ENCODE measurements around the gene CAMK2N1. TPM values are rescaled to one million over a fixed set of nuclear protein-coding genes. Genes with fewer than 3 reads are reported as not detected.

CAMK2N1 gene
- total RNA-seq, 2 donors from 2014 or later: 133 to 182 TPM

DNA sequence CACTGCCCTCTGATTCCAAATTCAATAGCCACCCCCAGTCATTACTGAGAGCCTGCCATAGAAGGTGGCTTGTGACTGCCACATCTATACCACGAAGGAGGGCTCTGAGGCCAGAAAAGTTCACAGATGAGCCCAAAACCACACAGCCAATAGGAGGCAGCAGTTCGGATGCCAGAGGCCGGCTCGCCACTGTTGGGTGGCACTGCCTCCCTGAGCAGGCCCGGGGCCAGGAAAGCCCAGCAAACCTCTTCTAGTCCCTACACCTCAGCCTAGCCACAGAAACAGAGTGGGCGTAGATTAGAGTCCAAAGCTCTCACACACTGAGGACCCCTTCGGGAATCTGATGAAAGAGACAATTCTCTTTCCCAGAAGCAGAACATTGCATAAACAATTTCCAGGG is 5.9 kb upstream of the CAMK2N1 start:
- no peaks in the 10 kb centered on the region for H3K36me3 ChIP-seq
- H3K27me3 ChIP-seq: no peaks in the 10 kb centered on the region
- intact Hi-C loops (cut with DNase I): loop anchor here (5.0 kb wide), 3 partner anchors 115 to 280 kb away; no protein-coding TSS in a partner anchor
- H3K9me3 ChIP-seq: no peaks in the 10 kb centered on the region
- no peak for TF ChIP-seq CTCF (IDR thresholded peaks at IDR 0.05)
- no peaks in the 10 kb centered on the region for H3K4me1 ChIP-seq
- H3K4me3 ChIP-seq: no peak overlapping the region
- no peak overlapping the region for H3K27ac ChIP-seq
- DNase-seq: no peak
- H3K9ac ChIP-seq (ENCODE audit: low read depth in 2 of 2, low read length in 2 of 2): no peak overlapping the region

- intact Hi-C loops (cut with DNase I): loop anchor here (5.0 kb wide), 3 partner anchors 114 to 279 kb away; no protein-coding TSS in a partner anchor
- H3K27me3 ChIP-seq: no peaks in the 10 kb centered on the region
- DNase-seq: no peak
Measured at GRCh38 chr1:20491178-20491577, 5.2 kb upstream of the CAMK2N1 start.

GRCh38 chr1:20487236-20487590 is 1.2 kb upstream of the CAMK2N1 start:
- Histone ChIP-seq H3K36me3 (no peaks in the 10 kb centered on the region), H3K9me3 (no peaks in the 10 kb centered on the region), H3K4me3 (peak overlapping the region; percentile 85), H3K27ac (peak overlapping the region; percentile 92), H3K4me1 (no peaks in the 10 kb centered on the region), H3K27me3 (no peaks in the 10 kb centered on the region), H3K9ac (ENCODE audit: low read depth in 2 of 2, low read length in 2 of 2) (peak overlapping the region in 1 of 2 donors; percentile 91)
- TF ChIP-seq CTCF (IDR thresholded peaks at IDR 0.05): no peak
- intact Hi-C loops (cut with DNase I): no loop called here
- DNase-seq: no peak

More at GRCh38 chr1:20491178-20491577, 5.2 kb upstream of the CAMK2N1 start:
- TF ChIP-seq CTCF (IDR thresholded peaks at IDR 0.05): no peak
- Histone ChIP-seq H3K27ac (no peak overlapping the region), H3K9ac (ENCODE audit: low read depth in 2 of 2, low read length in 2 of 2) (no peak overlapping the region), H3K4me1 (no peaks in the 10 kb centered on the region), H3K4me3 (no peak overlapping the region), H3K9me3 (no peaks in the 10 kb centered on the region), H3K36me3 (no peaks in the 10 kb centered on the region)

DNA sequence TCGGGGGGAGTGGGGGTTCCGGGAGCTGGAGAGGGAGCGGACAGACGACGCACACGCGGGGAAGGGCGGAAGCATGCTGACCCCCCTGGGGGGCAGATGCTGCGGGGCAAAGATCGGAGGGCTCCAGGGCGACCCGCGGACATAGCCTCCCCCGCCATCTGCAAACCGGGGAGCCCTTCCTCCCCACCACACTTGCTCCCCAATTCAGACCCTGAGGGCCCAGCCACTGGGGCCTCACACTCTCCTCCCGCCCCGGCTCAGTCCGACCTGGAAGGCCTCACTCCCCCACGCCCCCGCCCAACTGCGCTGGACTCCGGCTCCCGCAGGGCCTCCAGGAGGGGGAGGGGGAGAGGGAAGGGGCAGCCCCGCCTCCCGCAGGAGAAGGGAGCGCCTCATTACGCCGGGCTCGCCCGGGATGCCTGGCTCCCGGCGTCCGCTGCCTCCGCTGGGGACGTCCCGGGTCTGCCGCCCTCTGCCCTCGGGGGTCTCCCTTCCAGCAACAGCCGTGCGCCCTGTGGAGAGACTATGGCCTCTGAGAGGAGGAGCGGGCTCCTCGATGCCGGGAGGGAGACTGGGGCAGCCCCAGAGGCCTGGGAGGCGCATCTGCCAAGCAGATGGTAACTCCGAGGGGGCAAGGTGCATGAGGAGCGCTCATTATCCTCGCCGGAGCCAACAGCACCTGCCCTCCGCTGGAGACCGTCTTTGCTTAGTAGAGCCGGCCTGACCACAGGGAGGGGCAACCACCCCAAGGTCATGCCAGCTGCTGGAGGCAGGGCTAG is 636 bp upstream of the CAMK2N1 start:
- peaks cover 5% of the 10 kb centered on the region for H3K4me1 ChIP-seq
- H3K9me3 ChIP-seq: no peaks in the 10 kb centered on the region
- DNase-seq: peak; percentile 90
- no peaks in the 10 kb centered on the region for H3K36me3 ChIP-seq
- TF ChIP-seq CTCF (IDR thresholded peaks at IDR 0.05): no peak
- H3K27ac ChIP-seq: peak overlapping the region; percentile 92
- H3K9ac ChIP-seq (ENCODE audit: low read depth in 2 of 2, low read length in 2 of 2): peak overlapping the region; percentile 79 to 91
- no peaks in the 10 kb centered on the region for H3K27me3 ChIP-seq
- intact Hi-C loops (cut with DNase I): no loop called here
- H3K4me3 ChIP-seq: peak overlapping the region; percentile 85

- Histone ChIP-seq H3K27me3 (no peaks in the 10 kb centered on the region), H3K4me1 (peaks cover 7% of the 10 kb centered on the region), H3K9me3 (no peaks in the 10 kb centered on the region), H3K4me3 (peak overlapping the region; percentile 85), H3K9ac (ENCODE audit: low read depth in 2 of 2, low read length in 2 of 2) (peak overlapping the region; percentile 79 to 98), H3K27ac (peak overlapping the region; percentile 82), H3K36me3 (no peaks in the 10 kb centered on the region)
- intact Hi-C loops (cut with DNase I): no loop called here
- no peak for TF ChIP-seq CTCF (IDR thresholded peaks at IDR 0.05)
- peak; percentile 51 for DNase-seq
Measured at GRCh38 chr1:20484519-20485462, 1.2 kb downstream of the CAMK2N1 start.
